Hypothalamus (tissue), 51 donors: ENCODE data around the gene TRUB2.

ENCODE experiments used
- DNase-seq, 51 donors: peaks; one replicate each; lab custom pipeline; 2025; lab: John Stamatoyannopoulos, UW

Gene TRUB2, protein sequence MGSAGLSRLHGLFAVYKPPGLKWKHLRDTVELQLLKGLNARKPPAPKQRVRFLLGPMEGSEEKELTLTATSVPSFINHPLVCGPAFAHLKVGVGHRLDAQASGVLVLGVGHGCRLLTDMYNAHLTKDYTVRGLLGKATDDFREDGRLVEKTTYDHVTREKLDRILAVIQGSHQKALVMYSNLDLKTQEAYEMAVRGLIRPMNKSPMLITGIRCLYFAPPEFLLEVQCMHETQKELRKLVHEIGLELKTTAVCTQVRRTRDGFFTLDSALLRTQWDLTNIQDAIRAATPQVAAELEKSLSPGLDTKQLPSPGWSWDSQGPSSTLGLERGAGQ

DNA sequence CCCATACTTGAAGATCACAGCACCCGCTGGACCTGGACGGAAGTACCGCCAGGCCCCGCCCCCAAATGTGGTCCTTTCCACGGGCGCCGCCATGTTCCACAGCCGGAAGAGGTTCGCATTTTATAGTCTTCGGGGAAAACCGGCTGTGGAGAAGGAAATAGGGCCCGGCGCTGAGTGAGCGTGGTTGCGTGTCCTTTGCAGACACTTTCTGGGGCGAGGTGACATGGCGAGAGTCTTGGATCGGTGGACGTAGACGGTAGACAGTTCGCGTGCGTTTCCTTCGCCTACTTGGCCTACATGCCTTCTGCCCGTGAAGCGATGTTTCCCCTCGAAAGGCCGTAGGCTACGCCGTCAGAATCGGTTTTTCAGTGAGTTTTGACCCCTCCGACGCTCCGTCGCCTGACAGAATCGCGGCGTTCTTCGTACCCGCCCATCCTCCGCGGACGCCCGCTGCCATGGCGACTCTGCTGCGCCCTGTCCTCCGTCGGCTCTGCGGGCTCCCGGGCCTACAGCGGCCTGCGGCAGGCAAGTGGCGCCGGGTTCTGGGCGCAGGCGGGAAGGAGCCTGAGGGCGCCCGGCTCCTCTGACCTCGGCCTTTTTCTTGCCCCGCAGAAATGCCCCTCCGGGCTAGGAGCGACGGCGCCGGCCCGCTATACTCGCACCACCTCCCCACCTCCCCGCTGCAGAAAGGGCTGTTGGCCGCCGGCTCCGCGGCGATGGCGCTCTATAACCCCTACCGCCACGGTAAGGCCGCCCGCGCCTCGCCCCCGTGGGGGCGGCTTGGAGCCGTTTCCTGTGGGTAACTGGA, at the start of gene TRUB2, which contains the start of gene COQ4:
Gene TRUB2, minus strand, starts transcription at position 44 of the 808 bp plus-strand sequence. Its CDS starts 39 bp downstream, at position 5.
Gene COQ4, plus strand, starts transcription at position 436 of the 808 bp plus-strand sequence. Its CDS starts 20 bp downstream, at position 456.
- DNase-seq, result peak; percentile 73 to 99 (median 92)

DNA sequence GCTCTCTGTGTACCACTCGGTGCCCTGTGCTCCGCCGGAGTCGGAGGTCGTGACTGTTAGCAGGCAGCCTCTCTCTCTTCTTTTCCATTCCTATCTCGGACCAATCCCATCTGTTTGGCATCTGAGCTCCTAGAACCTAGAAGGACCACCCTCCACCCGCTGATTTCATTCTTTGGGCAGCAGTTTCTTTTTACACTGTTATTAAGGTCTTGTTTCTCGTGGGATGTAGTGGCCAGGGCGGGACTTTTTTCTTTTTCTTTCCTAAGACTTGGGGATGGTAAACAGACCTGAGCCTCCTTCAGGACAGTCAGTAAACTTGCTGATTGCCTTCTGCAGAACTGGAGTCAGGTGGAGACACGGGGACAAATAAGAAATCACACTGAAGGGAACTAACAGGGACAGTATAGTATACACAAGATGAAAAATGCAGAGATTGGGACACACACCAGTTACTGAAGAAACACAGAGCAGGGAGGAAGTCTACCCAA, 49.4 kb upstream of the TRUB2 start:
- DNase-seq, result no peak

DNA sequence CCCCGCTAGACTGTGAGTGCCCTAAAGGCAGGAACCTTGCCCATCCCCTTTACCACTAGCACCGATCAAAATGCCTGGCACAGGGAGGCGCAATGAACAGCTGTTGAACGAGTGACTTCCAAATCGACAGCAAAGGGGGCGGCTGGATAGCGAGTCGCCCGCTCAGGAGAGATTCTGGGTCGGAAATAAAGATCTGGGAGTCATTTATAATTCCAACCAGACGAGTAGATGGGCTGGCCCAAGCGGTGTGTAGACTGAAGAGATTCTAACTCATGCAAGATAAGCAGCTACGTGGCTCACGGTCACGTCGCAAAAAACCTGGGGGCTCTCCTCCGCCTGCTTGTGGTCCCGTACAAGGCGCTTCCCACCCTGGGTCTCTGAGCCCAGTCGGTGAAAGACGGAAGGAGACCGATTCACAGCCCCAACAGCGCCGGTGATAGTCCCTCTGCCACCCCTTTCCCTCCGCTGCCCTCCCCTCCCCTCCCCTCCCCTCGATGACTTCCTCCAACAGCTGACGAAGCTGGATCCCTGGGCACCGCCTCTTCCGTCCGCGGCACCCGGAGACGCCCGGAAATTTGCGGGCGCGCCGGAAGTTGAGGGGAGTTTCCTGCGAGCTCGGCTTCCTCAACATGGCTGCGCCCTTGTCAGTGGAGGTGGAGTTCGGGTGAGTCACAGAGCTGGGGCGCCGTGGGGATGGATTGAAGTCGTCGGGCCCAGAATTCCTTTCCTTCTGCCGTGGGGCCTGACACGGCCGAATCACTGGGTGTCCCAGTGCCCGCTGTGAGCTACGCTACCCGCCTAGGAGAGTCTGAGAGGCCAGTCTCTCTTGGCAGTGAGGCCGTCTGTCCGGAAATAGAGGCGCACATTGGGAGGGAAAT, 48.7 kb upstream of the TRUB2 start, which contains the start of gene URM1:
Gene URM1, plus strand, starts transcription at position 623 of the 878 bp plus-strand sequence. Its CDS starts 7 bp downstream, at position 630.
- peak; percentile 48 to 98 (median 94) for DNase-seq

DNA sequence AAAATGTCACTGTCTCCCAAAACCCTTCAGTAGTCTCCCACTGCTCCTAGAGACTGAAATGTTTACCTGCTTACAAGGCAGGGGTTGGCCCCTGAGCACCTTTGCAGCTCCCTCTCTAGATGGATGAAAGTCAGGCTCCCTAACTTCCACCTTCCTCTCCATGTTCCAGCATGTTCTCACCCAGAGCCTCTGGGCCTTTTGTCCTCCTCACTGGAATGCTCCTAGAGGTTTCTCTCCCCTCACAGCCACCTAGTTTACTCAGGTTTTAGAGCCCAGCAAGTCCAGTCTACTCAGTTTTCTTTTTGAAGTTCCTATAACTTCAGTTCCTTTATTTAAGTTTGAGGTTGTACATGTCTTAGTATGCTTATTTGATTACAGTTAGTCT, 48.1 kb upstream of the TRUB2 start:
- DNase-seq, result no peak

DNA sequence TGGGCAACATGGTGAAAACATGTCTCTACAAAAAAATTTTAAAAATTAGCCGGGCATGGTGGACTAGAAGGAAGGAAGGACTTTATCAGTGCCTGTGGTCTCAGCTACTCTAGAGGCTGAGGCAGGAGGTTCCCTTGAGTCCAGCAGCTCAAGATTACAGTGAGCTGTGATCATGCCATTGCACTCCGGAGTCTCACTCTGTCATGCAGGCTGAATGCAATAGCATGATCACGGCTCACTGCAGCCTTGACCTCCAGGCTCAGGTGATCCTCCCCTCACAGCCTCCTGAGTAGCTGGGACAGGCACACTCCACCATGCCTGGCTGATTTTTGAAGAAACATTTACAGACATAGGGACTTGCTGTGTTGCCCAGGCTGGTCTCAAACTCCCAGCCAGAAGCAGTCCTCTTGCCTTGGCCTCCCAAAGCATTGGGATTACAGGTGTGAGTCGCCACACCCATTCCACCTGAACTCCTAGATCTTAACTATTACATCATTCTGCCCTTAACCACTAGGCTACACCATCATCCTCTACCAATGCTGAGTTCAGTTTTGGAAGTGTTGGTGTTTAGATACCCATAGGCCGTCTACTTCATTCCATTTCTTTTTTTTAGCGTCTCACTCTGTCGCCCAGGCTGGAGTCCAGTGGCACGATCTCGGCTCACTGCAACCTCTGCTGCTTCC, 46.9 kb upstream of the TRUB2 start:
- no peak for DNase-seq

DNA sequence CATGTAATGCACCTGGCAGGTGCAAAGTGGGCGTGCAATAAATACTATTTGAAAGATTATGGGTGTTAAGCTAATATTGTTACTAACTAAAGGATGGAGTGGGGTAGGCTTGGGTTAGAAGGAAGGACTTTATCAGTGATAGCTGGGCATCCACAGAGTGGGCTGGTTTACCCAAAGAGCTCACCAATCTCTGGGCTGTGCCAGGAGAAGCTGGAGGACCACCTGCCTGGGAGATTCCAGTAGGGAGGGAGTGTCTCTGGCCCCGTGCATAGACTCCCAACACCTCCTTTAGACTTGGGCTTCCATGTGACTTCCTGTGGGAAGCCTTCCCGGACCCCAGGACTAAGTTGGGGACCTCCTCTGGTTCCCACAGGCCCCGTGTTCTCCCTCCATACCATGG, 43.3 kb upstream of the TRUB2 start:
- no peak for DNase-seq

DNA sequence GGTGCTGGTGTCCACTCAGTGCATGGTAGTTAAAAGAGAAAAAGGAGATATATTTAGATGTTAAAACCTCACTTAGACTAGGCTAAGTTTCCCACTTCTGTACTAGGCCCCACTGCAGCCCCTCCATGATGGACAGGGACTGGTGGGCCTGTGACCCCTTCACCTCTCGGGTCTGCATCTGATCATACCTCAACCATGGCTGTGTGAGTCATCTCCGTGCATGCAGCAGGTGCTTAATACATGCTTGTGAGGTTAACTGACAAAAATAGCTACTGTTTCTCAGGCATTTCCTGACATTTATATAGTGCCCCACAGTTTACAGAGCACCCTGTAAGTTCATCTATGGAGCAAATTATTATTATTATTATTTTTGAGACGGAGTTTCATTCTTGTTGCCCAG, 40.5 kb upstream of the TRUB2 start:
- DNase-seq, result no peak

DNA sequence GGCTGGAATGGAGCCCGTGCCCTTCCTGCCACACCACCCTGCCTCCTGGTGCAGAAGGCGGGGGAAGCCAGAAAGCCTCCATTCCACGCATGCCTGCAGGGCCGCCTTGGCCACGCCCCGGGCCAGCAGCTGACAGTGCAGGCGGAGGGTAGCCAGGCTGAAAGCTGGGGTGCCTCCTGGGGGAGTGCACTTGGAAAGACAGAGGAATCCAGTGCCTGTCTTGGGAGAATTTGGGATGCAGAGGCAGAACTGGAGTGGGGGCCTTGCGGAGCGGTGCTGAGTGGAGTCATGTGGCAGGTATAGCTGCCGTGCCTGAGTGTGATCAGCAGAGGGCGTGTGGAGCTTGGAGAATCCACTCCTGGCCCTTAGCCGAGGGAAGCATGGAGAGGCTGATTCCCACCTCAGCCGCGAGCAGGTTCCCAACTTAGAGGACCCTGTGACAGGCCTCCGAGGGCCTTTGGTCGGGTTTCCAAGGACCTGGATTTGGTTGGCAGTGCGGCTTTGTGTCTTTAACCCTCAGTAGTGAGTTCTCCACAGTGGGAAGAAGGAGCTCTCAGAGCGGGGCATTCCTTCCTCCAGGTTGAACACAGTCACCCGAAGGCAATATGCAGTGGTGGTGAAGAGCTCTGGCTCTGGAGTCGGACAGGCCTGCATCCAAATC, 39.9 kb upstream of the TRUB2 start:
- DNase-seq, result peak; percentile 44 to 95 (median 79)

DNA sequence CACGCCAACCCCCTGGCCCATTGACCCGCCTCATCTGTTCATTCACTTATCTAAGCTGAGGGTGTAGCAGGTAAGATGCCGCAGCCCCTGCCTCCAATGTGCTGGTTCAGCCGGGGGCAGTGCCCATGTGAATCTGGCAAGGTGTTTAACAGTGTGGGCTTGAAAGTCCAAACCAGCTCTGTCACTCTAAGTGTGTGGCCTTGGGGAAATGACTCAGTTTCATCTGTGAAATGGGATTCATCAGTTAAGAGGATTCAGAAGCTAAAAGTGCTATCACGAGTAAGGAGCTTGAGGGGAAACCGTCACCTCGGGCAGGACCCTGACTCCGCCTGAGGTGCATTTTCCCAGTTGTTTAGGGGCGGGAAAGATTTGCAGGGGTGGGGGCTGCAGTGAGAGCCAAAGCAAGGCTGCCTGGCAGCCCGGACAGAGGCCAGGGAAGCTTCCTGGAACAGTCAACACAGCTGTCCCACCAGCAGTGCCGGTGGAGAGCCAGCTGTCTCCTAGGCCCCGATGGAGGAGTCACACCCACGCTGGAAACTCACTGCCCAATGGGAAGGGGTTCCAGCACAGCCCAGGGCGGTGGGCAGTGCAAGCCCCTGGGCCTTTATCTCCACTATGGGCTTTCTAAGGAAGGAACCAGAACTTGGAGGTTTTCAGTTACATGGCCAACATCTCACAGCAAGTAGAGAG, 39.2 kb upstream of the TRUB2 start:
- DNase-seq, result peak in 2 of 51 donors; percentile 31 to 41

DNA sequence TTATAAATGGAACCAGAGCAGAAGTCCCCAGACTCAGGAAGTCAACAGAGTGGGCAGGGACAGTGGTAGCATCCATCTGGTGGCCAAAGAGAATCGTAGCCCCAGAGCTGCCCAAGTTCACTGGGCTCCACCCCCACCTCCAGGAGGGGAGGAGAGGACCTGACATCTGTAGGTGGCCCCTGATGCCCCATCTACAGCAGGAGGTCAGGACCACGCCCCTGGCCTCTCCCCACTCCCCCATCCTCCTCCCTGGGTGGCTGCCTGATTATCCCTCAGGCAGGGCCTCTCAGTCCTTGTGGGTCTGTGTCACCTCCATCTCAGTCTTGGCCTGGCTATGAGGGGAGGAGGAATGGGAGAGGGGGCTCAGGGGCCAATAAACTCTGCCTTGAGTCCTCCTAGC, 38.6 kb upstream of the TRUB2 start:
- DNase-seq, result no peak

DNA sequence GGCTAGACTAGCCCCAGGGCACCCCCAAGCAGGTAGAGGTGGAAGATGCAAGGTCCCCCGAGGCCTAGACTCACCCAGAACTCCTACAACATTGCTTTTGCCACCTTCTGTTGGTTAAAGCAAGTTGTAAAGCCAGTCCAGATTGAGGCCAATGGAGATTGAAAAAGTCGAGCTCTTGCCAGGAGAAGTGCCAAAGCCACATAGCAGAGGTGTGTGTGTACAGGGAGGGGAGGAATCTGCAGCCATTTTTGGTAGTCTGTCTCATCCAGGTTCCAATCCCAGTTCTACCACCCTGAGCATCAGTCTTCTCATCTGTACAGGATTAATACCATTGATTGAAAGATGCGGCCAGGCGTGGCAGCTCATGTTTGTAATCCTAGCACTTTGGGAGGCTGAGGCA, 36.6 kb upstream of the TRUB2 start:
- no peak for DNase-seq

DNA sequence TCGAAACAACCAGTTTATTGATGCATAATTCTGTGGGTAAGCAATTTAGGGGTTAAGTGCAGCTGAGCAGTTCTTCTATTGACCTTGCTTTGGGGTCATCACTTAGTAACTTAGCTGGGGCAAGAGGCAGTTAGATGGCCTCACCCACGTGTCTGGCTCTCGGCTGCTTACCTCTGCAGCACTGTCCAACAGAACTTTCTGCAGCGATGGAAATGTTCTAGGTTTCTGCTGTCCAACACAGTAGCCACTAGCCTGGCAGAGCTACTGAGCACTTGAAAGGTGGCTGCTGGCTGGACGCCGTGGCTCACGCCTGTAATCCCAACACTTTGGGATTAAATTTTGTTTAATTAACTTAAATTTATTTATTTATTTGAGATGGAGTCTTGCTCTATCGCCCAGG, 35.8 kb upstream of the TRUB2 start:
- DNase-seq, result no peak

DNA sequence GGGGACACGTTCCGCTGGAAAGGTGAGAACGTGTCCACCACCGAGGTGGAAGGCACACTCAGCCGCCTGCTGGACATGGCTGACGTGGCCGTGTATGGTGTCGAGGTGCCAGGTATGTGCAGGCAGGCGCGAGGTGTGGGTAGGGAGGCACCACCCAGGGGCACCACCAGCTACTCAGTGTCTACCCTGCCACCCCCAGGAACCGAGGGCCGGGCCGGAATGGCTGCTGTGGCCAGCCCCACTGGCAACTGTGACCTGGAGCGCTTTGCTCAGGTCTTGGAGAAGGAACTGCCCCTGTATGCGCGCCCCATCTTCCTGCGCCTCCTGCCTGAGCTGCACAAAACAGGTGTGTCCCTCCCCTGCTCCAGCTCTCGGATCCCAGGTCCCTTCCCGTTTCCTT, 33.2 kb upstream of the TRUB2 start:
- DNase-seq, result no peak

DNA sequence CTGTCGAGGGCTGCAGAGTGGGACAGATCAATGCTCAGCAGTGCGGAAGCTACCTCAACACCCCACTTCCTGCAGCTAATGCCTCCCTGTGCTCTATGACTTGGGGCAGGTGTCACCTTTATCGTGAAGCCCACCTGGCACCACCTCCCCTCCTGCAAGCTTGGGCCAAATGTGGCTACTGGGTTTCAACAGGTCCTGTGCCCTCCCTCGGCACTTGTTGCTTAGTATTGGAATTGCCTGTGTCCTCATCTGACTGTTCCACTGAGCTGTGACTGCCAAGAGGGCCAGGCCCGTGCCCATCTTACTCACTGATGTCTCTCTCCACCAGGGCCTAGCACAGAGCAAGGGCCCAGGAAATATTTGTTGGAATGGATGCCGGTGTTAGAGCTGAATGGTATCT, 27.5 kb upstream of the TRUB2 start:
- DNase-seq, result no peak

DNA sequence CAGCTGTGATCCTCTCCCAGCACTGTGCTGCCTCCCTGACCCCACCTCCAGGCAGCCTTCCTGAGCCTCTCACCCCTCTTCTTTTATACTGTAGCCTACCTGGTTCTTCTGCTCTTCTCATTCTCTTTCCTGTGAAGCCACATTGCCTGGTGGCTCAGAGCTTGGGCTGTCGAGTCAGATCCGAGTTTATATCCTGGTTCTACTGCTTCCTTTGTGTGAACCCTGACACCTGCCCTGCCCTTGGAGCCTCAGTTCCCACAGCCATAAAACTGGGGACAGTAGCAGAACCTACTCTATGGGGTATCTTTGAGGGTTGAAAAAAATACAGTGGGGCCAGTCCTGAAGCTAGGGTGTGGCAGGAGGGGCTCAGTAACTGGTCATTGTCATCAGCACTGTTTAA, 26.9 kb upstream of the TRUB2 start:
- no peak for DNase-seq

DNA sequence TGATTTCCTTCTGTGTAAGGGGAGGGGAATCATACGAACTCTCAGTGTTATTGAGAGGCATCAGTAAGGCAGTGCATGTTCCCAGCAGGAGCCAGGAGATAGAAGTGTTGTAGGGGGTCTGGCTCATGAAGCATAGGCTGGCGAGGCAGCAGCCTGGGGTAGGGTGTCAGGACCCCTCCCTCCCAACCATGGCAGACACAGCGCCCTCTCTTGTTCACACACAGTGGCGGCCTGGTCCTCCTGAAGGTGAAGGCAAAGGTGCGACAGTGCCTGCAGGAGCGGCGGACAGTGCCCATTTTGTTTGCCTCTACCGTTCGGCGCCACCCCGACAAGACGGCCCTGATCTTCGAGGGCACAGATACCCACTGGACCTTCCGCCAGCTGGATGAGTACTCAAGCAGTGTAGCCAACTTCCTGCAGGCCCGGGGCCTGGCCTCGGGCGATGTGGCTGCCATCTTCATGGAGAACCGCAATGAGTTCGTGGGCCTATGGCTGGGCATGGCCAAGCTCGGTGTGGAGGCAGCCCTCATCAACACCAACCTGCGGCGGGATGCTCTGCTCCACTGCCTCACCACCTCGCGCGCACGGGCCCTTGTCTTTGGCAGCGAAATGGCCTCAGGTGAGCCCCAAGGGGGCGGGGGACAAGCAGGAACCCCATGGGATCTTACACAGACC, 22.8 kb upstream of the TRUB2 start:
- no peak for DNase-seq

DNA sequence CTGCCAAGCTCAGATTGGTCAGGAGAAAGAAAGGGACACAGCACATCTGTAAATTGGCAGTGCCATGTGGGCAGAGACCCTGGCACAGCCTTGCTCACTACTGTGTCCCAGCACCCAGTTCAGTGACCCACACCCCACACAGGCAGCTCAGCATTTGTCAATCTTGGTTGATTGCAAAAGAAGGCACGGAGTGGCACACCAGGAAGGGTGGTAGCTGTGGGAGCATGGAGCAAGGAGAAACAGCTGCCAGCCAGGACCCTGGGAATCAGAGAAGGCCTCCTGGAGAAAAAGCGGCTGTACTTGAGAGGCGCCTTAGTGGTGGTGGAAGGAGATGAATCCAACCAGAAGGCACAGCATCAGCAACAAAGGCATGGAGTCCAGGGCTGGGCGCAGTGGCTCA, 21.6 kb upstream of the TRUB2 start:
- no peak for DNase-seq

DNA sequence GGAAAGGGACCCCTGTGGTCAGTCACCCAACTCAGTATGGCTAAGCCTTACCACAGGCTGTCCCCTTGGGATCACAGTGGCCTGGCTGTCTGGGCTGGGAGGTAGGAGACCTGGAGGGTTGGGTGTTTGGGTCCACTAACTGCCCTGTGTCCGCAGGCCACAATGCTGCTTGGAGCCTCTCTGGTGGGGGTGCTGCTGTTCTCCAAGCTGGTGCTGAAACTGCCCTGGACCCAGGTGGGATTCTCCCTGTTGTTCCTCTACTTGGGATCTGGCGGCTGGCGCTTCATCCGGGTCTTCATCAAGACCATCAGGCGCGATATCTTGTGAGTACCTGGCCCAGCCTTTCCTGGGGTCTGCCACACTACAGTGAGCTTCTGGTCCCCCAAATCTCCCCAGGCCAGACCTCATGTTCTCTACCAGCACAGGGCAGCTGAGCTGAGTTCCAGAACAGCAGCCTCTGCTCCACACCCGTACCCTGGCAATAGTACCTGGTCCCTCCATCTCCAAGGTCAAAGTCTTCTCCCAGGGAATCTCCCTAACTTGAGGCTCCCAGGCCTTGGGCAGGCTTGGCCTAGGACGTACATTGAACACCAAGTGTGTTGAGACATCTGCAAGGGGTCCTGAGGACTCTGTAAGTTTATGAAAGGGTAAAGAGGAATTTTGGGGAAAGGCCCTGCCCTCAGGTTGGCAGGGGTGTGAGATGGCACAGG, 20.9 kb upstream of the TRUB2 start:
- no peak for DNase-seq
